ENCODE data around the gene NELL1. TPM values are rescaled to one million over a fixed set of nuclear protein-coding genes. Genes with fewer than 3 reads are reported as not detected.

Gene NELL1
- total RNA-seq, 2 donors from 2014 or later: 1.8 to 10.3 TPM

GRCh38 chr11:21564095-21564494 lies 894.7 kb downstream of the NELL1 start:
- DNase-seq (ENCODE audit: low spot score): no peak
- no peaks in the 10 kb centered on the region for H3K4me1 ChIP-seq (replicated peaks)
- no peak overlapping the region for H3K4me3 ChIP-seq
- no peaks in the 10 kb centered on the region for H3K36me3 ChIP-seq
- H3K27me3 ChIP-seq (replicated peaks; ENCODE audit: insufficient read depth): no peaks in the 10 kb centered on the region
- 67% methylated on average over 2 of the region's 2 CpGs for WGBS
- H3K9me3 ChIP-seq: no peaks in the 10 kb centered on the region
- TF ChIP-seq POLR2A (IDR thresholded peaks at IDR 0.05) (no peak), POLR2AphosphoS5 (IDR thresholded peaks at IDR 0.05) (no peak), CTCF (IDR thresholded peaks at IDR 0.05) (no peak)
- H3K27ac ChIP-seq: peak overlapping the region in 1 of 2 donors; percentile 3
- intact Hi-C loops (cut with DNase I): no loop called here

- no peak for TF ChIP-seq CTCF (IDR thresholded peaks at IDR 0.05)
- peak; percentile 14 for TF ChIP-seq POLR2AphosphoS5 (IDR thresholded peaks at IDR 0.05)
- no peak for TF ChIP-seq POLR2A (IDR thresholded peaks at IDR 0.05)
- no peaks in the 10 kb centered on the region for H3K36me3 ChIP-seq
- intact Hi-C loops (cut with DNase I): no loop called here
These were observed 895.7 kb downstream of the NELL1 start for GRCh38 chr11:21564833-21565682.

GRCh38 chr11:21566521-21567117 lies 897.2 kb downstream of the NELL1 start:
- Histone ChIP-seq H3K36me3 (no peaks in the 10 kb centered on the region), H3K27ac (no peak overlapping the region), H3K4me1 (replicated peaks) (no peaks in the 10 kb centered on the region), H3K27me3 (replicated peaks; ENCODE audit: insufficient read depth) (no peaks in the 10 kb centered on the region), H3K9me3 (no peaks in the 10 kb centered on the region), H3K4me3 (no peak overlapping the region)
- TF ChIP-seq POLR2AphosphoS5 (IDR thresholded peaks at IDR 0.05) (no peak), CTCF (IDR thresholded peaks at IDR 0.05) (no peak), POLR2A (IDR thresholded peaks at IDR 0.05) (no peak)
- intact Hi-C loops (cut with DNase I): no loop called here
- no peak for DNase-seq (ENCODE audit: low spot score)
- WGBS: 76% methylated on average over 2 of the region's 2 CpGs

More at GRCh38 chr11:21564833-21565682, 895.7 kb downstream of the NELL1 start:
- 46% methylated on average over 4 of the region's 4 CpGs for WGBS
- no peaks in the 10 kb centered on the region for H3K4me1 ChIP-seq (replicated peaks)
- no peak for DNase-seq (ENCODE audit: low spot score)
- peak overlapping the region in 1 of 2 donors; percentile 3 for H3K27ac ChIP-seq
- H3K9me3 ChIP-seq: no peaks in the 10 kb centered on the region
- H3K27me3 ChIP-seq (replicated peaks; ENCODE audit: insufficient read depth): no peaks in the 10 kb centered on the region
- H3K4me3 ChIP-seq: no peak overlapping the region

- H3K4me3 ChIP-seq: no peak overlapping the region
- no peak overlapping the region for H3K27ac ChIP-seq
- intact Hi-C loops (cut with DNase I): no loop called here
- DNase-seq (ENCODE audit: low spot score): no peak
- H3K9me3 ChIP-seq: no peaks in the 10 kb centered on the region
- 52% methylated on average over 3 of the region's 3 CpGs for WGBS
- TF ChIP-seq POLR2A (IDR thresholded peaks at IDR 0.05) (no peak), POLR2AphosphoS5 (IDR thresholded peaks at IDR 0.05) (no peak), CTCF (IDR thresholded peaks at IDR 0.05) (no peak)
- no peaks in the 10 kb centered on the region for H3K4me1 ChIP-seq (replicated peaks)
- no peaks in the 10 kb centered on the region for H3K36me3 ChIP-seq
- no peaks in the 10 kb centered on the region for H3K27me3 ChIP-seq (replicated peaks; ENCODE audit: insufficient read depth)
These were observed 898.4 kb downstream of the NELL1 start for GRCh38 chr11:21567645-21568290.

Measured in prostate gland (tissue), 2 donors.